ENCODE measurements around the gene MAD1L1. TPM values are rescaled to one million over a fixed set of nuclear protein-coding genes. Genes with fewer than 3 reads are reported as not detected.
A peak's percentile ranks its signal among the peaks of the same experiment; 100 is the strongest.

MAD1L1 gene
- total RNA-seq, 1 donor from 2014 or later, result 32.3 TPM

GRCh38 chr7:1807821-1808600, 424.7 kb downstream of the MAD1L1 start:
- peaks cover 11% of the 10 kb centered on the region for H3K4me1 Mint-ChIP-seq (ENCODE audit: low read depth, unreplicated experiment)
- Histone ChIP-seq H4K20me1 (ENCODE audit: insufficient read depth, low read length) (no peaks in the 10 kb centered on the region), H3K9me3 (ENCODE audit: insufficient read depth, low read depth, low read length) (no peaks in the 10 kb centered on the region), H3K4me3 (ENCODE audit: insufficient read depth, low read depth, low read length) (no peak overlapping the region), H2AFZ (ENCODE audit: low read depth, low read length) (no peak overlapping the region), H3K79me2 (ENCODE audit: insufficient read depth, low read length) (no peaks in the 10 kb centered on the region), H3K4me1 (ENCODE audit: insufficient read depth, low read length) (no peaks in the 10 kb centered on the region), H3K9ac (ENCODE audit: low read length) (no peak overlapping the region), H3K27me3 (ENCODE audit: insufficient read depth, low read length) (no peaks in the 10 kb centered on the region), H3K4me2 (ENCODE audit: low read length) (no peak overlapping the region), H3K36me3 (ENCODE audit: insufficient read depth, low read length) (no peaks in the 10 kb centered on the region), H3K27ac (ENCODE audit: low read depth, low read length) (no peak overlapping the region)
- peaks cover 2% of the 10 kb centered on the region for H3K9me3 Mint-ChIP-seq (ENCODE audit: unreplicated experiment)
- DNase-seq (ENCODE audit: low read depth) (no peak), FAIRE-seq (no peak)
- no peak for TF ChIP-seq EZH2 (IDR thresholded peaks at IDR 0.05; ENCODE audit: insufficient read depth, low read length)
- no peak overlapping the region for H3K4me3 Mint-ChIP-seq (ENCODE audit: unreplicated experiment)
- peaks cover 11% of the 10 kb centered on the region for H3K27me3 Mint-ChIP-seq (ENCODE audit: low read depth, unreplicated experiment)
- H3K36me3 Mint-ChIP-seq (ENCODE audit: low read depth, unreplicated experiment), result no peaks in the 10 kb centered on the region
- H3K27ac Mint-ChIP-seq (ENCODE audit: unreplicated experiment), result no peak overlapping the region

GRCh38 chr7:1806354-1806753, 426.4 kb downstream of the MAD1L1 start:
- Mint-ChIP-seq H3K27me3 (ENCODE audit: low read depth, unreplicated experiment) (peaks cover 11% of the 10 kb centered on the region), H3K36me3 (ENCODE audit: low read depth, unreplicated experiment) (no peaks in the 10 kb centered on the region), H3K4me1 (ENCODE audit: low read depth, unreplicated experiment) (peaks cover 11% of the 10 kb centered on the region), H3K4me3 (ENCODE audit: unreplicated experiment) (no peak overlapping the region), H3K9me3 (ENCODE audit: unreplicated experiment) (peaks cover 10% of the 10 kb centered on the region), H3K27ac (ENCODE audit: unreplicated experiment) (no peak overlapping the region)
- H3K9ac ChIP-seq (ENCODE audit: low read length), result no peak overlapping the region
- no peaks in the 10 kb centered on the region for H3K27me3 ChIP-seq (ENCODE audit: insufficient read depth, low read length)
- no peak for FAIRE-seq
- peaks cover 4% of the 10 kb centered on the region for H3K9me3 ChIP-seq (ENCODE audit: insufficient read depth, low read depth, low read length)
- no peaks in the 10 kb centered on the region for H3K79me2 ChIP-seq (ENCODE audit: insufficient read depth, low read length)
- DNase-seq (ENCODE audit: low read depth), result no peak
- TF ChIP-seq EZH2 (IDR thresholded peaks at IDR 0.05; ENCODE audit: insufficient read depth, low read length), result no peak
- TF ChIP-seq CTCF (IDR thresholded peaks at IDR 0.05; ENCODE audit: insufficient read depth, low read depth, low read length), result no peak
- H3K27ac ChIP-seq (ENCODE audit: low read depth, low read length), result no peak overlapping the region
- no peak overlapping the region for H3K4me2 ChIP-seq (ENCODE audit: low read length)
- no peaks in the 10 kb centered on the region for H4K20me1 ChIP-seq (ENCODE audit: insufficient read depth, low read length)
- H3K4me1 ChIP-seq (ENCODE audit: insufficient read depth, low read length), result no peaks in the 10 kb centered on the region
- H3K4me3 ChIP-seq (ENCODE audit: insufficient read depth, low read depth, low read length), result no peak overlapping the region
- H3K36me3 ChIP-seq (ENCODE audit: insufficient read depth, low read length), result no peaks in the 10 kb centered on the region
- no peak overlapping the region for H2AFZ ChIP-seq (ENCODE audit: low read depth, low read length)

GRCh38 chr7:1804310-1804709, 428.4 kb downstream of the MAD1L1 start:
- Mint-ChIP-seq H3K27ac (ENCODE audit: unreplicated experiment) (no peak overlapping the region), H3K4me1 (ENCODE audit: low read depth, unreplicated experiment) (peaks cover 11% of the 10 kb centered on the region), H3K9me3 (ENCODE audit: unreplicated experiment) (peaks cover 13% of the 10 kb centered on the region), H3K4me3 (ENCODE audit: unreplicated experiment) (peak overlapping the region; percentile 16), H3K27me3 (ENCODE audit: low read depth, unreplicated experiment) (peaks cover 16% of the 10 kb centered on the region), H3K36me3 (ENCODE audit: low read depth, unreplicated experiment) (no peaks in the 10 kb centered on the region)
- DNase-seq (ENCODE audit: low read depth) (no peak), FAIRE-seq (no peak)
- Histone ChIP-seq H4K20me1 (ENCODE audit: insufficient read depth, low read length) (no peaks in the 10 kb centered on the region), H2AFZ (ENCODE audit: low read depth, low read length) (no peak overlapping the region), H3K27me3 (ENCODE audit: insufficient read depth, low read length) (no peaks in the 10 kb centered on the region), H3K36me3 (ENCODE audit: insufficient read depth, low read length) (no peaks in the 10 kb centered on the region), H3K79me2 (ENCODE audit: insufficient read depth, low read length) (no peaks in the 10 kb centered on the region), H3K4me3 (ENCODE audit: insufficient read depth, low read depth, low read length) (no peak overlapping the region), H3K9me3 (ENCODE audit: insufficient read depth, low read depth, low read length) (peaks cover 4% of the 10 kb centered on the region), H3K9ac (ENCODE audit: low read length) (no peak overlapping the region), H3K4me1 (ENCODE audit: insufficient read depth, low read length) (no peaks in the 10 kb centered on the region), H3K4me2 (ENCODE audit: low read length) (no peak overlapping the region), H3K27ac (ENCODE audit: low read depth, low read length) (no peak overlapping the region)
- no peak for TF ChIP-seq CTCF (IDR thresholded peaks at IDR 0.05; ENCODE audit: insufficient read depth, low read depth, low read length)
